Measurements from ENCODE around the gene PPDPF.

PPDPF gene

GRCh38 chr20:63487781-63488241 lies 32.8 kb upstream of the PPDPF start:
- no peak for DNase-seq (ENCODE audit: low spot score)

GRCh38 chr20:63488315-63489251 lies 32.0 kb upstream of the PPDPF start:
- DNase-seq (ENCODE audit: low spot score), result no peak

GRCh38 chr20:63490416-63490815 lies 30.1 kb upstream of the PPDPF start:
- DNase-seq (ENCODE audit: low spot score), result no peak

- DNase-seq (ENCODE audit: low spot score), result no peak
Observed at GRCh38 chr20:63491078-63491477, 29.5 kb upstream of the PPDPF start.

GRCh38 chr20:63491635-63492230 lies 28.8 kb upstream of the PPDPF start:
- DNase-seq (ENCODE audit: low spot score), result no peak

- DNase-seq (ENCODE audit: low spot score), result no peak
Observed at GRCh38 chr20:63492518-63492917, 28.0 kb upstream of the PPDPF start.

GRCh38 chr20:63492982-63493381 lies 27.6 kb upstream of the PPDPF start:
- DNase-seq (ENCODE audit: low spot score), result no peak

- DNase-seq (ENCODE audit: low spot score), result no peak
Observed at GRCh38 chr20:63493563-63494020, 27.0 kb upstream of the PPDPF start.

GRCh38 chr20:63494084-63494419 lies 26.5 kb upstream of the PPDPF start:
- no peak for DNase-seq (ENCODE audit: low spot score)

- no peak for DNase-seq (ENCODE audit: low spot score)
Observed at GRCh38 chr20:63494420-63495166, 26.0 kb upstream of the PPDPF start.

GRCh38 chr20:63495167-63495720 lies 25.3 kb upstream of the PPDPF start:
- DNase-seq (ENCODE audit: low spot score), result no peak

- peak; percentile 69 for DNase-seq (ENCODE audit: low spot score)
Observed at GRCh38 chr20:63495741-63496595, 24.6 kb upstream of the PPDPF start.

GRCh38 chr20:63496596-63497120 lies 23.9 kb upstream of the PPDPF start:
- DNase-seq (ENCODE audit: low spot score), result no peak

GRCh38 chr20:63497138-63497945 lies 23.2 kb upstream of the PPDPF start:
- no peak for DNase-seq (ENCODE audit: low spot score)

GRCh38 chr20:63497946-63498935 lies 22.3 kb upstream of the PPDPF start:
- peak; percentile 43 for DNase-seq (ENCODE audit: low spot score)

- no peak for DNase-seq (ENCODE audit: low spot score)
Observed at GRCh38 chr20:63498960-63499337, 21.6 kb upstream of the PPDPF start, which contains the start of gene EEF1A2. EEF1A2 (minus strand) TSS chr20:63499083; CDS start chr20:63497763, 1,320 bp downstream.

- DNase-seq (ENCODE audit: low spot score), result no peak
Observed at GRCh38 chr20:63499338-63499969, 21.1 kb upstream of the PPDPF start.

- DNase-seq (ENCODE audit: low spot score), result no peak
Observed at GRCh38 chr20:63500151-63500901, 20.2 kb upstream of the PPDPF start.

Measured in RKO (cell line).